ENCODE measurements around the gene HOMEZ. TPM values are rescaled to one million over a fixed set of nuclear protein-coding genes. Genes with fewer than 3 reads are reported as not detected.

Gene HOMEZ
- total RNA-seq, 1 experiment from 2014 or later: 6.2 TPM

DNA sequence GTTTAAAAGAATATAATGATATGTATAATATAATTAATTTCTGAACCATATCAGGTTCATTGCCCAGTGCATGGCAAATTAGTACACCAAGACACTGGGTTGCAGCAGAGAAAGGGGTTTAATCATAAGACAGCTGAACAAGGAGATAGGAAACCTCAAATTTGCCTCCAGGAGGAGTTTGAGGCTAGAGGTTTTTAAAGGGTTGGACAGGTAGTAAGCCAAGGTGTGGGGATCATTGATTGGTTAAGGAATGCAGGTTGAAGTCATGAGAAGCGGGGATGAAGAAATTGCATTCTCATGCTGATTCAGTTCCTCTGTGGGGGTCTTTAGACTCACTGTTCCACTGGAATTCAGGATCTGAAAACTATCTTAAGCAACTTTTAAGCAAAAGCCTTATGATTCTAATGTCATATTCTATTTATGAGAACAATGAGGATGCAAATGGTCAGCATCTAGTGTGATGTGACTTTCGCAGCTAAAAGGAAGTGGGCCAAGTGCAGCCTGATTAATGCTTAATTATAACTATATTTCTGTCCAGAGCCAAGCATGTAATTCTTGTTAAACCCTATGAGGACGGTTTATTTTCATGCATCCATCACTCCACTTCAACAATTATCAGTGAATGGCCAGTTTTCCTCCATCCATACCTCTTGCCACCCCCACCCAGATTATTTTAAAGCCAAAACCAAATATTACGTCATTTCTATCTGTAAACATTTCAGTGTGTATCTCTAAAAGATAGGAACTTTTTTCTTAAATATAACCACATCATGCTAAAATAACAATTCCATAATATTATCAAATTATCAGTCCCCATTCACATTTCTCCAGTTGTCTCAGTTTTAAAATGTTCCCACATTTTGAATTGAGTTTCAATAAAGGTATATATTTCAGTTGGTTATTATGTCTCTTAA is 33.3 kb downstream of the HOMEZ start:
- H3K23me2 ChIP-seq (ENCODE audit: insufficient read length, low read depth, low read length, poor library complexity, severe bottlenecking): peaks cover 4% of the 10 kb centered on the region
- H3K18ac ChIP-seq (ENCODE audit: insufficient read length, low read depth, low read length): peak overlapping the region; percentile 89
- peak overlapping the region; percentile 58 for H3K9ac ChIP-seq (ENCODE audit: extremely low read depth, insufficient read length, low read length)
- no CpG with 5 or more reads among the region's 4 CpGs for WGBS (ENCODE audit: extremely low coverage, insufficient read length, low lambda C conversion rate)
- H3T11ph ChIP-seq (ENCODE audit: low read length): peak overlapping the region; percentile 97
- H3K27me3 ChIP-seq (ENCODE audit: insufficient read depth, low read length): no peaks in the 10 kb centered on the region
- no peaks in the 10 kb centered on the region for H3K27me3 Mint-ChIP-seq (ENCODE audit: low read depth)
- TF ChIP-seq, protein P1, sequence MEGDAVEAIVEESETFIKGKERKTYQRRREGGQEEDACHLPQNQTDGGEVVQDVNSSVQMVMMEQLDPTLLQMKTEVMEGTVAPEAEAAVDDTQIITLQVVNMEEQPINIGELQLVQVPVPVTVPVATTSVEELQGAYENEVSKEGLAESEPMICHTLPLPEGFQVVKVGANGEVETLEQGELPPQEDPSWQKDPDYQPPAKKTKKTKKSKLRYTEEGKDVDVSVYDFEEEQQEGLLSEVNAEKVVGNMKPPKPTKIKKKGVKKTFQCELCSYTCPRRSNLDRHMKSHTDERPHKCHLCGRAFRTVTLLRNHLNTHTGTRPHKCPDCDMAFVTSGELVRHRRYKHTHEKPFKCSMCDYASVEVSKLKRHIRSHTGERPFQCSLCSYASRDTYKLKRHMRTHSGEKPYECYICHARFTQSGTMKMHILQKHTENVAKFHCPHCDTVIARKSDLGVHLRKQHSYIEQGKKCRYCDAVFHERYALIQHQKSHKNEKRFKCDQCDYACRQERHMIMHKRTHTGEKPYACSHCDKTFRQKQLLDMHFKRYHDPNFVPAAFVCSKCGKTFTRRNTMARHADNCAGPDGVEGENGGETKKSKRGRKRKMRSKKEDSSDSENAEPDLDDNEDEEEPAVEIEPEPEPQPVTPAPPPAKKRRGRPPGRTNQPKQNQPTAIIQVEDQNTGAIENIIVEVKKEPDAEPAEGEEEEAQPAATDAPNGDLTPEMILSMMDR (conservative IDR thresholded peaks at IDR 0.05): no peak
- H4K5ac ChIP-seq (ENCODE audit: insufficient read length, low read depth, low read length): peak overlapping the region; percentile 46
- no peaks in the 10 kb centered on the region; a peak in 1 of 5 replicates for H3K9me3 Mint-ChIP-seq
- H3K9me3 ChIP-seq (ENCODE audit: control insufficient read depth, low read depth, low read length): no peaks in the 10 kb centered on the region
- no peaks in the 10 kb centered on the region for H3K36me3 Mint-ChIP-seq (ENCODE audit: insufficient read depth in 1 of 3, low read depth in 3 of 3)
- no peak overlapping the region; the same call in 1 of the 2 replicates for H3K4ac ChIP-seq (ENCODE audit: low read depth, low read length)
- H3K4me1 Mint-ChIP-seq: peaks cover 44 to 45% of the 10 kb centered on the region in 2 experiments
- peak overlapping the region; percentile 69; the same call in 1 of the 2 replicates for H3K14ac ChIP-seq (ENCODE audit: insufficient read depth, low read length)
- no peak overlapping the region for H4K91ac ChIP-seq (ENCODE audit: insufficient read length, low read depth, low read length)
- no peak overlapping the region for H2BK15ac ChIP-seq (ENCODE audit: low read depth, low read length)
- H3K56ac ChIP-seq (ENCODE audit: insufficient read length, low read depth, low read length): no peak overlapping the region
- peak overlapping the region; percentile 97 for H2BK20ac ChIP-seq (ENCODE audit: low read depth, low read length, poor library complexity, severe bottlenecking)
- no peak overlapping the region for H2AFZ ChIP-seq (ENCODE audit: low read length)
- H3K4me2 ChIP-seq (ENCODE audit: insufficient read depth, insufficient read length, low read length): peak overlapping the region; percentile 66
- H3K27ac Mint-ChIP-seq: peak overlapping the region; percentile 80 to 100 (median 99)
- H2AK5ac ChIP-seq (ENCODE audit: insufficient read length, low read length): no peak overlapping the region
- peak overlapping the region; percentile 86 for H4K8ac ChIP-seq (replicated peaks; ENCODE audit: insufficient read length, low read depth, low read length)
- H3K79me2 ChIP-seq (ENCODE audit: insufficient read depth, low read length): no peaks in the 10 kb centered on the region
- no peak overlapping the region for H3K23ac ChIP-seq (ENCODE audit: insufficient read length, low read depth, low read length)
- DNase-seq: peak; percentile 40
- peak overlapping the region; percentile 96 for H2BK120ac ChIP-seq (ENCODE audit: low read depth, low read length, poor library complexity, severe bottlenecking)
- peaks cover 2% of the 10 kb centered on the region; the same call in 1 of the 2 replicates for H3K4me1 ChIP-seq (ENCODE audit: insufficient read depth, low read length)
- peak overlapping the region; percentile 89 for H2BK5ac ChIP-seq (ENCODE audit: insufficient read length, low read length)
- no peaks in the 10 kb centered on the region for H4K20me1 ChIP-seq (ENCODE audit: control insufficient read depth, insufficient read depth, insufficient read length)
- no peak overlapping the region for H2BK12ac ChIP-seq (ENCODE audit: insufficient read length, low read depth, low read length)
- peak overlapping the region; percentile 98 for H3K27ac ChIP-seq (ENCODE audit: insufficient read length, low read depth, low read length)
- H3K4me3 Mint-ChIP-seq: peak overlapping the region; percentile 12 to 49
- H3K79me1 ChIP-seq (ENCODE audit: insufficient read depth, low read depth, low read length, poor library complexity, severe bottlenecking): no peaks in the 10 kb centered on the region
